Hematopoietic multipotent progenitor cell treated with erythropoietin and hydrocortisone succinate and interleukin-3 and kit ligand, for 8 days (in vitro differentiated cells): Measurements from ENCODE around the gene REEP1.
"Not testable (repeated sequence)": the region's sequence is repeated elsewhere in the genome, so short reads cannot be mapped to it uniquely, and the experiment has no call there.

Source experiments
- DNase-seq: peaks from one replicate; pipeline ENCODE4 v3.0.0-alpha.2; 2015

REEP1 gene

GRCh38 chr2:86223140-86223926 lies 114.1 kb downstream of the REEP1 start:
- DNase-seq = no peak

GRCh38 chr2:86221066-86221684 lies 116.3 kb downstream of the REEP1 start:
- DNase-seq = peak; percentile 80

GRCh38 chr2:86219896-86220295 lies 117.5 kb downstream of the REEP1 start:
- DNase-seq = no peak

GRCh38 chr2:86218124-86218523 lies 119.3 kb downstream of the REEP1 start:
- DNase-seq = no peak

- peak; percentile 74 for DNase-seq
Observed at GRCh38 chr2:86216575-86217555, 120.6 kb downstream of the REEP1 start.

GRCh38 chr2:86214503-86214832 lies 123.0 kb downstream of the REEP1 start:
- DNase-seq = no peak

GRCh38 chr2:86213699-86214502 lies 123.5 kb downstream of the REEP1 start:
- peak; percentile 91 for DNase-seq

GRCh38 chr2:86213056-86213455 lies 124.4 kb downstream of the REEP1 start:
- DNase-seq = no peak

GRCh38 chr2:86211796-86212188 lies 125.6 kb downstream of the REEP1 start:
- no peak for DNase-seq

GRCh38 chr2:86211033-86211795 lies 126.2 kb downstream of the REEP1 start:
- DNase-seq = no peak

GRCh38 chr2:86204458-86204857 lies 133.0 kb downstream of the REEP1 start:
- DNase-seq = no peak

GRCh38 chr2:86203614-86204013 lies 133.8 kb downstream of the REEP1 start:
- DNase-seq = no peak

GRCh38 chr2:86202702-86203101 lies 134.7 kb downstream of the REEP1 start:
- no peak for DNase-seq

GRCh38 chr2:86202336-86202692 lies 135.1 kb downstream of the REEP1 start:
- no peak for DNase-seq

- DNase-seq = peak; percentile 57
Observed at GRCh38 chr2:86201671-86202335, 135.6 kb downstream of the REEP1 start.

- not testable (repeated sequence) for DNase-seq
Observed at GRCh38 chr2:86200564-86200963, 136.9 kb downstream of the REEP1 start.

- DNase-seq = no peak
Observed at GRCh38 chr2:86199834-86200177, 137.6 kb downstream of the REEP1 start.

- DNase-seq = no peak
Observed at GRCh38 chr2:86195808-86196387, 141.5 kb downstream of the REEP1 start.

GRCh38 chr2:86195055-86195807 lies 142.2 kb downstream of the REEP1 start, which contains the start of gene IMMT:
IMMT (minus strand) TSS chr2:86195462; CDS start chr2:86195382, 80 bp downstream.
- DNase-seq = peak; percentile 97

- peak; percentile 95 for DNase-seq
Observed at GRCh38 chr2:86194751-86195054, 142.7 kb downstream of the REEP1 start.
